WTC11 (cell line): ENCODE measurements around the gene BMP8A. TPM values are rescaled to one million over a fixed set of nuclear protein-coding genes. Genes with fewer than 3 reads are reported as not detected.

Experiments used
- ATAC-seq: fragments of 200-7000 bp; cut with Tn5 transposase; 2 replicates; pipeline ENCODE4 v1.10.0; 2021; ENCODE audit warnings: mild to moderate bottlenecking, moderate library complexity
- CTCF ChIA-PET: fragments of 300-600 bp; sonication (Branson Sonifier 250); formaldehyde crosslinking; loops from one replicate; lab custom pipeline; 2021; ENCODE audit warnings: antibody characterized with exemption; lab: Charles Lee
- POLR2A ChIA-PET: fragments of 350-600 bp; sonication (Branson Sonifier 250); formaldehyde crosslinking; loops from one replicate; lab custom pipeline; 2021; ENCODE audit warnings: antibody characterized with exemption; lab: Charles Lee
- DNase-seq: peaks from one replicate; pipeline ENCODE4 v3.0.0; 2021; ENCODE audit warnings: low spot score
- H3K27ac Mint-ChIP-seq: 2 replicates; pipeline ENCODE4 v1.8.0; 2021; ENCODE audit warnings: mixed read lengths
- H3K27me3 Mint-ChIP-seq: 2 replicates; pipeline ENCODE4 v1.8.0; 2021; ENCODE audit warnings: low read depth, mild to moderate bottlenecking, moderate library complexity, mixed read lengths
- H3K36me3 Mint-ChIP-seq: 2 replicates; pipeline ENCODE4 v1.8.0; 2021; ENCODE audit warnings: mixed read lengths
- H3K4me1 Mint-ChIP-seq: 2 replicates; pipeline ENCODE4 v1.8.0; 2022; ENCODE audit warnings: mixed read lengths
- H3K4me3 Mint-ChIP-seq: 2 replicates; pipeline ENCODE4 v1.8.0; 2021; ENCODE audit warnings: mild to moderate bottlenecking, moderate library complexity, mixed read lengths
- H3K9me3 Mint-ChIP-seq: 2 replicates; pipeline ENCODE4 v1.8.0; 2021; ENCODE audit warnings: mixed read lengths
- FOXK1 ChIP-seq: sonication (generic); formaldehyde crosslinking; IDR thresholded peaks from 2 replicates; pipeline ENCODE4 v1.8.0; 2022; ENCODE audit warnings: mild to moderate bottlenecking, moderate library complexity, missing genetic modification reagents
- GABPB1 ChIP-seq: sonication (generic); formaldehyde crosslinking; IDR thresholded peaks from 2 replicates; pipeline ENCODE4 v1.8.1; 2023; ENCODE audit warnings: mild to moderate bottlenecking, missing genetic modification reagents
- GTF2I ChIP-seq: fragments of 250-450 bp; sonication (Bioruptor Pico); conservative IDR thresholded peaks from 2 replicates; pipeline ENCODE4 v1.4.0; 2021; ENCODE audit warnings: mild to moderate bottlenecking
- JUN ChIP-seq: sonication (generic); formaldehyde crosslinking; IDR thresholded peaks from 2 replicates; pipeline ENCODE4 v1.8.0; 2023; ENCODE audit warnings: mild to moderate bottlenecking, missing genetic modification reagents
- MYBL2 ChIP-seq: sonication (generic); formaldehyde crosslinking; IDR thresholded peaks from 2 replicates; pipeline ENCODE4 v1.8.1; 2023; ENCODE audit warnings: mild to moderate bottlenecking, moderate library complexity, missing genetic modification reagents
- NFATC4 ChIP-seq: fragments of 250-450 bp; sonication (Bioruptor Pico); IDR thresholded peaks from 2 replicates; pipeline ENCODE4 v1.9.0; 2021; ENCODE audit warnings: mild to moderate bottlenecking
- PRRX2 ChIP-seq: fragments of 250-450 bp; sonication (Bioruptor Pico); IDR thresholded peaks from 2 replicates; pipeline ENCODE4 v1.8.0; 2021; ENCODE audit warnings: mild to moderate bottlenecking
- SMAD4 ChIP-seq: sonication (generic); formaldehyde crosslinking; IDR thresholded peaks from 2 replicates; pipeline ENCODE4 v1.8.0; 2022; ENCODE audit warnings: mild to moderate bottlenecking, missing genetic modification reagents
- SOX15 ChIP-seq: fragments of 250-450 bp; sonication (Bioruptor Pico); IDR thresholded peaks from 2 replicates; pipeline ENCODE4 v1.9.0; 2021; ENCODE audit warnings: mild to moderate bottlenecking
- ZNF671 ChIP-seq: fragments of 250-450 bp; sonication (Bioruptor Pico); IDR thresholded peaks from 2 replicates; pipeline ENCODE4 v1.8.0; 2021; ENCODE audit warnings: mild to moderate bottlenecking
- total RNA-seq: library from RNA; stranded (reverse); gene quantifications from 3 replicates; pipeline ENCODE4 v1.2.3, GENCODE V29; 2021
- TF ChIP-seq, protein P1 (sequence below): sonication (generic); formaldehyde crosslinking; IDR thresholded peaks from 2 replicates; pipeline ENCODE4 v1.8.0; 2022; ENCODE audit warnings: missing genetic modification reagents
- TF ChIP-seq, protein P2 (sequence below): fragments of 250-450 bp; sonication (Bioruptor Pico); IDR thresholded peaks from 2 replicates; pipeline ENCODE4 v1.9.0; 2021; ENCODE audit warnings: mild to moderate bottlenecking
- TF ChIP-seq, protein P3 (sequence below): sonication (generic); formaldehyde crosslinking; IDR thresholded peaks from 2 replicates; pipeline ENCODE4 v1.8.1; 2022; ENCODE audit warnings: missing genetic modification reagents, borderline replicate concordance
- TF ChIP-seq, protein P4 (sequence below): sonication (generic); formaldehyde crosslinking; IDR thresholded peaks from 2 replicates; pipeline ENCODE4 v1.8.1; 2023; ENCODE audit warnings: mild to moderate bottlenecking, missing genetic modification reagents
- TF ChIP-seq, protein P5 (sequence below): sonication (generic); formaldehyde crosslinking; conservative IDR thresholded peaks from 2 replicates; pipeline ENCODE4 v1.8.1; 2023; ENCODE audit warnings: mild to moderate bottlenecking, low read depth, missing genetic modification reagents, moderate library complexity
- TF ChIP-seq, protein P6 (sequence below): sonication (generic); formaldehyde crosslinking; IDR thresholded peaks from 2 replicates; pipeline ENCODE4 v1.8.0; 2023; ENCODE audit warnings: mild to moderate bottlenecking, missing genetic modification reagents

The BMP8A gene
- total RNA-seq, 1 experiment from 2014 or later, result 0.94 TPM

DNA sequence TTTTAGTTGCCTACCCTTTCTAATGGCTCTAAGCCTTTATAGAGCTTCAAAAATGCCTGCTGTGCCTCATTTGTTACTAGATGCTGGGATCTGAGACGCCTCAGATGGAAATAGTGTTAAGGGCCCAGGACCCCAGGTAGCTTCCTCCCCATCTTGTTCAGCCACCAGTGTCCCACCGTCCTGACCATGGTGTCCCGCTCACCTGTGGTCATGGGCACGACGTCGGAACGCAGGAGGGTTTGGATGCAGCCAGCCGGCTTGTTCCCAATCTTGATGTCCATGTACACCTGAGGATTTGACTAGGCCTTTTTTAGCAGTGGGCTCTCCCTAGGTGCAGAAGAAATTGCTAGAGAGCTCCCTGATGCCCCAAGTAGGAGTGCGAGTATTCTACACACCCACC, 54.1 kb downstream of the BMP8A start (continued):
- TF ChIP-seq MYBL2 (CRISPR knock-in tag) (no peak), SMAD4 (CRISPR knock-in tag) (no peak), ZNF671 (CRISPR knock-in tag) (no peak)
- TF ChIP-seq, protein P1, sequence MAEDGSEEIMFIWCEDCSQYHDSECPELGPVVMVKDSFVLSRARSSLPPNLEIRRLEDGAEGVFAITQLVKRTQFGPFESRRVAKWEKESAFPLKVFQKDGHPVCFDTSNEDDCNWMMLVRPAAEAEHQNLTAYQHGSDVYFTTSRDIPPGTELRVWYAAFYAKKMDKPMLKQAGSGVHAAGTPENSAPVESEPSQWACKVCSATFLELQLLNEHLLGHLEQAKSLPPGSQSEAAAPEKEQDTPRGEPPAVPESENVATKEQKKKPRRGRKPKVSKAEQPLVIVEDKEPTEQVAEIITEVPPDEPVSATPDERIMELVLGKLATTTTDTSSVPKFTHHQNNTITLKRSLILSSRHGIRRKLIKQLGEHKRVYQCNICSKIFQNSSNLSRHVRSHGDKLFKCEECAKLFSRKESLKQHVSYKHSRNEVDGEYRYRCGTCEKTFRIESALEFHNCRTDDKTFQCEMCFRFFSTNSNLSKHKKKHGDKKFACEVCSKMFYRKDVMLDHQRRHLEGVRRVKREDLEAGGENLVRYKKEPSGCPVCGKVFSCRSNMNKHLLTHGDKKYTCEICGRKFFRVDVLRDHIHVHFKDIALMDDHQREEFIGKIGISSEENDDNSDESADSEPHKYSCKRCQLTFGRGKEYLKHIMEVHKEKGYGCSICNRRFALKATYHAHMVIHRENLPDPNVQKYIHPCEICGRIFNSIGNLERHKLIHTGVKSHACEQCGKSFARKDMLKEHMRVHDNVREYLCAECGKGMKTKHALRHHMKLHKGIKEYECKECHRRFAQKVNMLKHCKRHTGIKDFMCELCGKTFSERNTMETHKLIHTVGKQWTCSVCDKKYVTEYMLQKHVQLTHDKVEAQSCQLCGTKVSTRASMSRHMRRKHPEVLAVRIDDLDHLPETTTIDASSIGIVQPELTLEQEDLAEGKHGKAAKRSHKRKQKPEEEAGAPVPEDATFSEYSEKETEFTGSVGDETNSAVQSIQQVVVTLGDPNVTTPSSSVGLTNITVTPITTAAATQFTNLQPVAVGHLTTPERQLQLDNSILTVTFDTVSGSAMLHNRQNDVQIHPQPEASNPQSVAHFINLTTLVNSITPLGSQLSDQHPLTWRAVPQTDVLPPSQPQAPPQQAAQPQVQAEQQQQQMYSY (CRISPR knock-in tag), result no peak
- TF ChIP-seq, protein P2, sequence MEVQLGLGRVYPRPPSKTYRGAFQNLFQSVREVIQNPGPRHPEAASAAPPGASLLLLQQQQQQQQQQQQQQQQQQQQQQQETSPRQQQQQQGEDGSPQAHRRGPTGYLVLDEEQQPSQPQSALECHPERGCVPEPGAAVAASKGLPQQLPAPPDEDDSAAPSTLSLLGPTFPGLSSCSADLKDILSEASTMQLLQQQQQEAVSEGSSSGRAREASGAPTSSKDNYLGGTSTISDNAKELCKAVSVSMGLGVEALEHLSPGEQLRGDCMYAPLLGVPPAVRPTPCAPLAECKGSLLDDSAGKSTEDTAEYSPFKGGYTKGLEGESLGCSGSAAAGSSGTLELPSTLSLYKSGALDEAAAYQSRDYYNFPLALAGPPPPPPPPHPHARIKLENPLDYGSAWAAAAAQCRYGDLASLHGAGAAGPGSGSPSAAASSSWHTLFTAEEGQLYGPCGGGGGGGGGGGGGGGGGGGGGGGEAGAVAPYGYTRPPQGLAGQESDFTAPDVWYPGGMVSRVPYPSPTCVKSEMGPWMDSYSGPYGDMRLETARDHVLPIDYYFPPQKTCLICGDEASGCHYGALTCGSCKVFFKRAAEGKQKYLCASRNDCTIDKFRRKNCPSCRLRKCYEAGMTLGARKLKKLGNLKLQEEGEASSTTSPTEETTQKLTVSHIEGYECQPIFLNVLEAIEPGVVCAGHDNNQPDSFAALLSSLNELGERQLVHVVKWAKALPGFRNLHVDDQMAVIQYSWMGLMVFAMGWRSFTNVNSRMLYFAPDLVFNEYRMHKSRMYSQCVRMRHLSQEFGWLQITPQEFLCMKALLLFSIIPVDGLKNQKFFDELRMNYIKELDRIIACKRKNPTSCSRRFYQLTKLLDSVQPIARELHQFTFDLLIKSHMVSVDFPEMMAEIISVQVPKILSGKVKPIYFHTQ, result no peak
- TF ChIP-seq, protein P3, sequence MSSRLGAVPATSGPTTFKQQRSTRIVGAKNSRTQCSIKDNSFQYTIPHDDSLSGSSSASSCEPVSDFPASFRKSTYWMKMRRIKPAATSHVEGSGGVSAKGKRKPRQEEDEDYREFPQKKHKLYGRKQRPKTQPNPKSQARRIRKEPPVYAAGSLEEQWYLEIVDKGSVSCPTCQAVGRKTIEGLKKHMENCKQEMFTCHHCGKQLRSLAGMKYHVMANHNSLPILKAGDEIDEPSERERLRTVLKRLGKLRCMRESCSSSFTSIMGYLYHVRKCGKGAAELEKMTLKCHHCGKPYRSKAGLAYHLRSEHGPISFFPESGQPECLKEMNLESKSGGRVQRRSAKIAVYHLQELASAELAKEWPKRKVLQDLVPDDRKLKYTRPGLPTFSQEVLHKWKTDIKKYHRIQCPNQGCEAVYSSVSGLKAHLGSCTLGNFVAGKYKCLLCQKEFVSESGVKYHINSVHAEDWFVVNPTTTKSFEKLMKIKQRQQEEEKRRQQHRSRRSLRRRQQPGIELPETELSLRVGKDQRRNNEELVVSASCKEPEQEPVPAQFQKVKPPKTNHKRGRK (CRISPR knock-in tag), result no peak
- TF ChIP-seq, protein P4, sequence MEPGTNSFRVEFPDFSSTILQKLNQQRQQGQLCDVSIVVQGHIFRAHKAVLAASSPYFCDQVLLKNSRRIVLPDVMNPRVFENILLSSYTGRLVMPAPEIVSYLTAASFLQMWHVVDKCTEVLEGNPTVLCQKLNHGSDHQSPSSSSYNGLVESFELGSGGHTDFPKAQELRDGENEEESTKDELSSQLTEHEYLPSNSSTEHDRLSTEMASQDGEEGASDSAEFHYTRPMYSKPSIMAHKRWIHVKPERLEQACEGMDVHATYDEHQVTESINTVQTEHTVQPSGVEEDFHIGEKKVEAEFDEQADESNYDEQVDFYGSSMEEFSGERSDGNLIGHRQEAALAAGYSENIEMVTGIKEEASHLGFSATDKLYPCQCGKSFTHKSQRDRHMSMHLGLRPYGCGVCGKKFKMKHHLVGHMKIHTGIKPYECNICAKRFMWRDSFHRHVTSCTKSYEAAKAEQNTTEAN (CRISPR knock-in tag), result no peak

DNA sequence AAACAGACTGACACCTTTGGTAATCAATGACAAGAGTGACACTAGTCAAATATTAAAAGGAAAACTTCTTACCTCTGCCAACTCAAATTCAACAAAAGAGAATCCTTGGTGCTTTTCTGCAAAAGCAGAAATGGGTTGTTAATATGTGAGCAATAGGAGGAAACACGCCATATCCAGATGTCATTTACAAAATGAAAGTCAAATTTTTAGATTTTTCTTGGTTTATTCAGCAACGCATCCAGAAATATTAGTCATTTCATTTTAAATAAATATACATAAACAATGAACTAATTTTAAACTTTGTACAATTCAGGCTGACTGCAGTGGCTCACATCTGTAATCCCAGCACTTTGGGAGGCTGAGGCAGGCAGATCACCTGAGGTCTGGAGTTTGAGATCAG, 62.8 kb downstream of the BMP8A start:
- ATAC-seq, result no peak
- Mint-ChIP-seq H3K27ac (no peak overlapping the region), H3K4me1 (no peaks in the 10 kb centered on the region), H3K36me3 (peaks cover 11% of the 10 kb centered on the region), H3K9me3 (no peaks in the 10 kb centered on the region), H3K27me3 (no peaks in the 10 kb centered on the region), H3K4me3 (no peak overlapping the region)
- ChIA-PET POLR2A (no interaction called here), CTCF (interaction anchor here (1.2 kb wide), 1 partner anchor 15 kb away, joined by 4 read pairs; no protein-coding TSS in a partner anchor)
- DNase-seq, result no peak
- TF ChIP-seq, protein P5, sequence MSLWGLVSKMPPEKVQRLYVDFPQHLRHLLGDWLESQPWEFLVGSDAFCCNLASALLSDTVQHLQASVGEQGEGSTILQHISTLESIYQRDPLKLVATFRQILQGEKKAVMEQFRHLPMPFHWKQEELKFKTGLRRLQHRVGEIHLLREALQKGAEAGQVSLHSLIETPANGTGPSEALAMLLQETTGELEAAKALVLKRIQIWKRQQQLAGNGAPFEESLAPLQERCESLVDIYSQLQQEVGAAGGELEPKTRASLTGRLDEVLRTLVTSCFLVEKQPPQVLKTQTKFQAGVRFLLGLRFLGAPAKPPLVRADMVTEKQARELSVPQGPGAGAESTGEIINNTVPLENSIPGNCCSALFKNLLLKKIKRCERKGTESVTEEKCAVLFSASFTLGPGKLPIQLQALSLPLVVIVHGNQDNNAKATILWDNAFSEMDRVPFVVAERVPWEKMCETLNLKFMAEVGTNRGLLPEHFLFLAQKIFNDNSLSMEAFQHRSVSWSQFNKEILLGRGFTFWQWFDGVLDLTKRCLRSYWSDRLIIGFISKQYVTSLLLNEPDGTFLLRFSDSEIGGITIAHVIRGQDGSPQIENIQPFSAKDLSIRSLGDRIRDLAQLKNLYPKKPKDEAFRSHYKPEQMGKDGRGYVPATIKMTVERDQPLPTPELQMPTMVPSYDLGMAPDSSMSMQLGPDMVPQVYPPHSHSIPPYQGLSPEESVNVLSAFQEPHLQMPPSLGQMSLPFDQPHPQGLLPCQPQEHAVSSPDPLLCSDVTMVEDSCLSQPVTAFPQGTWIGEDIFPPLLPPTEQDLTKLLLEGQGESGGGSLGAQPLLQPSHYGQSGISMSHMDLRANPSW (CRISPR knock-in tag), result no peak
- TF ChIP-seq SOX15 (CRISPR knock-in tag), result no peak
- no peak for TF ChIP-seq JUN (CRISPR knock-in tag)
- TF ChIP-seq PRRX2, result no peak
- TF ChIP-seq, protein P4 (CRISPR knock-in tag), result no peak
- TF ChIP-seq NFATC4 (CRISPR knock-in tag), result no peak
- TF ChIP-seq GTF2I (CRISPR knock-in tag), result no peak
- TF ChIP-seq FOXK1 (CRISPR knock-in tag), result no peak
- no peak for TF ChIP-seq MYBL2 (CRISPR knock-in tag)
- TF ChIP-seq, protein P6, sequence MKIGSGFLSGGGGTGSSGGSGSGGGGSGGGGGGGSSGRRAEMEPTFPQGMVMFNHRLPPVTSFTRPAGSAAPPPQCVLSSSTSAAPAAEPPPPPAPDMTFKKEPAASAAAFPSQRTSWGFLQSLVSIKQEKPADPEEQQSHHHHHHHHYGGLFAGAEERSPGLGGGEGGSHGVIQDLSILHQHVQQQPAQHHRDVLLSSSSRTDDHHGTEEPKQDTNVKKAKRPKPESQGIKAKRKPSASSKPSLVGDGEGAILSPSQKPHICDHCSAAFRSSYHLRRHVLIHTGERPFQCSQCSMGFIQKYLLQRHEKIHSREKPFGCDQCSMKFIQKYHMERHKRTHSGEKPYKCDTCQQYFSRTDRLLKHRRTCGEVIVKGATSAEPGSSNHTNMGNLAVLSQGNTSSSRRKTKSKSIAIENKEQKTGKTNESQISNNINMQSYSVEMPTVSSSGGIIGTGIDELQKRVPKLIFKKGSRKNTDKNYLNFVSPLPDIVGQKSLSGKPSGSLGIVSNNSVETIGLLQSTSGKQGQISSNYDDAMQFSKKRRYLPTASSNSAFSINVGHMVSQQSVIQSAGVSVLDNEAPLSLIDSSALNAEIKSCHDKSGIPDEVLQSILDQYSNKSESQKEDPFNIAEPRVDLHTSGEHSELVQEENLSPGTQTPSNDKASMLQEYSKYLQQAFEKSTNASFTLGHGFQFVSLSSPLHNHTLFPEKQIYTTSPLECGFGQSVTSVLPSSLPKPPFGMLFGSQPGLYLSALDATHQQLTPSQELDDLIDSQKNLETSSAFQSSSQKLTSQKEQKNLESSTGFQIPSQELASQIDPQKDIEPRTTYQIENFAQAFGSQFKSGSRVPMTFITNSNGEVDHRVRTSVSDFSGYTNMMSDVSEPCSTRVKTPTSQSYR, result no peak
- TF ChIP-seq GABPB1 (CRISPR knock-in tag), result no peak
